OCI-LY7 (cell line): Measurements from ENCODE around the gene DGKG. TPM values are rescaled to one million over a fixed set of nuclear protein-coding genes. Genes with fewer than 3 reads are reported as not detected.

Experiments used
- BruUV-seq: library from RNA; stranded (reverse); fragments of 400-500 nt; replicated peaks from 2 replicates; lab custom pipeline; 2021; lab: Mats Ljungman, UMichigan
- CTCF ChIA-PET: fragments of 300-600 bp; sonication (Branson Sonifier 250); formaldehyde crosslinking; loops from one replicate; lab custom pipeline; 2022; ENCODE audit warnings: antibody characterized with exemption; ENCODE audit not compliant: unreplicated experiment; lab: Charles Lee
- POLR2A ChIA-PET: fragments of 300-600 bp; sonication (Branson Sonifier 250); formaldehyde crosslinking; loops from one replicate; lab custom pipeline; 2022; ENCODE audit warnings: antibody characterized with exemption; lab: Charles Lee
- DNase-seq: peaks from one replicate; pipeline ENCODE4 v3.0.0-alpha.2; 2015; ENCODE audit warnings: low spot score
- H2AFZ ChIP-seq: fragments of 200-600 bp; sonication (generic), shearing (Covaris generic); 2 replicates; pipeline ENCODE4 v1.6.1; 2014; ENCODE audit warnings: mild to moderate bottlenecking, antibody characterized with exemption, low read length, moderate library complexity
- H3K27ac ChIP-seq: fragments of 200-600 bp; sonication (generic); 2 replicates; pipeline ENCODE4 v1.5.1; 2014; ENCODE audit warnings: mixed run types, low read depth, mild to moderate bottlenecking, moderate library complexity, low read length, inconsistent platforms; ENCODE audit not compliant: poor library complexity, severe bottlenecking
- H3K36me3 ChIP-seq: fragments of 200-600 bp; sonication (generic); 2 replicates; pipeline ENCODE4 v1.6.1; 2014; ENCODE audit warnings: mild to moderate bottlenecking, antibody characterized with exemption, low read length, moderate library complexity, mixed read lengths; ENCODE audit not compliant: insufficient read depth
- H3K4me1 ChIP-seq: fragments of 200-600 bp; sonication (generic); 2 replicates; pipeline ENCODE4 v1.5.1; 2014; ENCODE audit warnings: mild to moderate bottlenecking, low read length; ENCODE audit not compliant: insufficient read depth, poor library complexity, severe bottlenecking
- H3K4me2 ChIP-seq: fragments of 200-600 bp; sonication (generic); 2 replicates; pipeline ENCODE4 v1.6.1; 2014; ENCODE audit warnings: mild to moderate bottlenecking, low read length
- H3K4me3 ChIP-seq: fragments of 200-600 bp; sonication (generic); 2 replicates; pipeline ENCODE4 v1.5.1; 2014; ENCODE audit warnings: mild to moderate bottlenecking, low read depth, low read length; ENCODE audit not compliant: poor library complexity, severe bottlenecking
- H3K79me2 ChIP-seq: fragments of 200-600 bp; sonication (generic); 2 replicates; pipeline ENCODE4 v1.6.1; 2016; ENCODE audit warnings: low read depth, mild to moderate bottlenecking, low read length, moderate library complexity, mixed read lengths; ENCODE audit not compliant: insufficient read depth
- H3K9me2 ChIP-seq: fragments of 200-600 bp; sonication (generic); 2 replicates; pipeline ENCODE4 v1.6.1; 2016; ENCODE audit warnings: mild to moderate bottlenecking, low read length, mixed read lengths; ENCODE audit not compliant: insufficient read depth
- H3K9me3 ChIP-seq: fragments of 200-600 bp; sonication (generic); 2 replicates; pipeline ENCODE4 v1.6.1; 2014; ENCODE audit warnings: mild to moderate bottlenecking, mixed run types, low read length, mixed read lengths
- H4K20me1 ChIP-seq: fragments of 200-600 bp; sonication (generic); 2 replicates; pipeline ENCODE4 v1.6.1; 2014; ENCODE audit warnings: mild to moderate bottlenecking, antibody characterized with exemption, low read length, moderate library complexity, mixed read lengths; ENCODE audit not compliant: insufficient read depth
- CTCF ChIP-seq: fragments of 200-600 bp; sonication (generic); conservative IDR thresholded peaks from 2 replicates; pipeline ENCODE4 v1.5.1; 2014; ENCODE audit warnings: mild to moderate bottlenecking, antibody characterized with exemption, low read length, moderate library complexity, mixed read lengths
- EZH2phosphoT487 ChIP-seq: fragments of 200-600 bp; sonication (generic); IDR thresholded peaks from 2 replicates; pipeline ENCODE4 v1.6.1; 2018; ENCODE audit warnings: low read depth, borderline replicate concordance, mild to moderate bottlenecking, mixed run types, antibody characterized with exemption, low read length, moderate library complexity, mixed read lengths
- intact Hi-C: fragments of 100-400 bp; cut with micrococcal nuclease; formaldehyde crosslinking; loops from one replicate; pipeline ENCODE4 v1.10.0; 2022; ENCODE audit not compliant: unreplicated experiment
- total RNA-seq, 2 experiments: library from RNA; depleted of rRNA in 1 of 2; stranded (reverse); fragments of >200 nt in 1 of 2; shearing (Covaris generic) in 1 of 2; gene quantifications; 2 replicates each; pipeline ENCODE4 v1.2.3, GENCODE V29; 2014 to 2022

The DGKG gene
- total RNA-seq, 2 experiments from 2014 or later, result 0.06 TPM; not detected in 1

- Histone ChIP-seq H3K4me3 (no peak overlapping the region), H3K27ac (no peak overlapping the region), H3K9me2 (no peaks in the 10 kb centered on the region), H3K4me2 (no peak overlapping the region), H2AFZ (no peak overlapping the region), H3K36me3 (no peaks in the 10 kb centered on the region), H3K9me3 (no peaks in the 10 kb centered on the region), H3K4me1 (no peaks in the 10 kb centered on the region), H4K20me1 (no peaks in the 10 kb centered on the region), H3K79me2 (no peaks in the 10 kb centered on the region)
- BruUV-seq, result no TSS peak
- intact Hi-C loops, result no loop called here
- CTCF ChIA-PET, result no interaction called here
- TF ChIP-seq EZH2phosphoT487 (no peak), CTCF (no peak)
- DNase-seq, result no peak
- POLR2A ChIA-PET, result interaction anchor here (0.6 kb wide), 2 partner anchors 56 to 829 kb away, joined by 3 read pairs; no protein-coding TSS in a partner anchor
Measured at GRCh38 chr3:186366206-186366605, 4.2 kb upstream of the DGKG start.

DNA sequence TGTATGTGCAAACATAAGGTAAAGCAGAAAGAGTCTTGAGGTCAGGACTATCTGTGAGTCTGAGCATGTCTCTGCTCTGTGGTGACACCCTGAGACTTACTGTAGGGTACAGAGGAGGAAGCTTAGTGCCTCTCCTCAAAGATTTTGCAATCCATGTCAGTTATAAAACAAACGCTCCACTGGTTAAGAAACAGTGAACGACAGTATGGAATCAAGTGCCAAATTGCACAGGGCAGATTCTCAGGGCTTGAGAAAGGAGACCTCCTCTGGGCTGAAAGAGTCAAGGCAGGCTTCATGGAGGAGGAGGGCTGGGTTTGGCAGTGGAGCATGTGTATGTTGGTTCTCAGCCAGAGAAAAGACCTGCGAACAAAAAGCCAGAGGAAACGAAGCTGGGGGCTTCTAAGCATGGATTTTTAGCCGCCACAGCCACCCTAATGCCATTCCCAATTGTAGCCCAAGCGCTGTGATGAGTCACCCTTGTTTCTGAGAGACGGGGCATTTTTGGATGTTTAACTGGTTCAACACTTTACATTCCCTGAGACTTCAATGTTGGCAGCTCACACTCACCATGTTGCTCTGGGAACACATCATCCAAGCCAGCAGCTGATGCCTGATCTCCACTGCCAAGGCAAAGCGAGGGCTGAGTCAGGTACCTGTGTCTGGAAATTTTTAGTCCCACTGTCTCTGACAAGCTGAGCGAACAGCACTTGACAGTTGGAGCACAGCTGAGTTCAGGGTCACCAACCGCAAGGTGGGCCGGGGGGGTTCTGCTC, 3.4 kb upstream of the DGKG start:
- no TSS peak for BruUV-seq
- Histone ChIP-seq H3K36me3 (no peaks in the 10 kb centered on the region), H3K27ac (no peak overlapping the region), H2AFZ (no peak overlapping the region), H3K79me2 (no peaks in the 10 kb centered on the region), H3K4me2 (no peak overlapping the region), H4K20me1 (no peaks in the 10 kb centered on the region), H3K9me3 (no peaks in the 10 kb centered on the region), H3K9me2 (no peaks in the 10 kb centered on the region), H3K4me1 (no peaks in the 10 kb centered on the region), H3K4me3 (no peak overlapping the region)
- intact Hi-C loops, result no loop called here
- no peak for TF ChIP-seq CTCF
- TF ChIP-seq EZH2phosphoT487, result no peak
- ChIA-PET CTCF (interaction anchor here (0.7 kb wide), 1 partner anchor 104 kb away, joined by 4 read pairs; no protein-coding TSS in a partner anchor), POLR2A (interaction anchor here (0.6 to 0.8 kb wide), 4 partner anchors 17 to 828 kb away, joined by 3 read pairs; no protein-coding TSS in a partner anchor)
- no peak for DNase-seq

GRCh38 chr3:186362988-186363387, 954 bp upstream of the DGKG start:
- intact Hi-C loops, result no loop called here
- BruUV-seq, result no TSS peak
- POLR2A ChIA-PET, result no interaction called here

More at GRCh38 chr3:186362988-186363387, 954 bp upstream of the DGKG start:
- Histone ChIP-seq H3K36me3 (no peaks in the 10 kb centered on the region), H3K27ac (no peak overlapping the region), H3K4me3 (no peak overlapping the region), H3K4me1 (no peaks in the 10 kb centered on the region), H3K4me2 (no peak overlapping the region), H3K9me3 (no peaks in the 10 kb centered on the region), H4K20me1 (no peaks in the 10 kb centered on the region), H3K79me2 (no peaks in the 10 kb centered on the region), H3K9me2 (no peaks in the 10 kb centered on the region), H2AFZ (no peak overlapping the region)
- CTCF ChIA-PET, result interaction anchor here (0.5 kb wide), 1 partner anchor 420 kb away, joined by 3 read pairs; no protein-coding TSS in a partner anchor
- TF ChIP-seq CTCF, result no peak
- no peak for TF ChIP-seq EZH2phosphoT487
- no peak for DNase-seq
